ENCODE results near the gene ARSG.

The ARSG gene

GRCh38 chr17:68455901-68456338 is 164.6 kb downstream of the ARSG start:
- DNase-seq (ENCODE audit: low read depth) = peak; percentile 80
- TF ChIP-seq CTCF (IDR thresholded peaks at IDR 0.05; ENCODE audit: low read depth, low read length) (no peak), MAX (IDR thresholded peaks at IDR 0.05; ENCODE audit: low read depth, low read length) (no peak), POLR2A (IDR thresholded peaks at IDR 0.05; ENCODE audit: extremely low read depth, insufficient read length) (no peak), MYC (IDR thresholded peaks at IDR 0.05; ENCODE audit: low read depth, low read length) (no peak; the same call in 1 of the 2 replicates)
- peak overlapping the region; percentile 55 for H3K4me3 ChIP-seq (ENCODE audit: low read depth, low read length)

DNA sequence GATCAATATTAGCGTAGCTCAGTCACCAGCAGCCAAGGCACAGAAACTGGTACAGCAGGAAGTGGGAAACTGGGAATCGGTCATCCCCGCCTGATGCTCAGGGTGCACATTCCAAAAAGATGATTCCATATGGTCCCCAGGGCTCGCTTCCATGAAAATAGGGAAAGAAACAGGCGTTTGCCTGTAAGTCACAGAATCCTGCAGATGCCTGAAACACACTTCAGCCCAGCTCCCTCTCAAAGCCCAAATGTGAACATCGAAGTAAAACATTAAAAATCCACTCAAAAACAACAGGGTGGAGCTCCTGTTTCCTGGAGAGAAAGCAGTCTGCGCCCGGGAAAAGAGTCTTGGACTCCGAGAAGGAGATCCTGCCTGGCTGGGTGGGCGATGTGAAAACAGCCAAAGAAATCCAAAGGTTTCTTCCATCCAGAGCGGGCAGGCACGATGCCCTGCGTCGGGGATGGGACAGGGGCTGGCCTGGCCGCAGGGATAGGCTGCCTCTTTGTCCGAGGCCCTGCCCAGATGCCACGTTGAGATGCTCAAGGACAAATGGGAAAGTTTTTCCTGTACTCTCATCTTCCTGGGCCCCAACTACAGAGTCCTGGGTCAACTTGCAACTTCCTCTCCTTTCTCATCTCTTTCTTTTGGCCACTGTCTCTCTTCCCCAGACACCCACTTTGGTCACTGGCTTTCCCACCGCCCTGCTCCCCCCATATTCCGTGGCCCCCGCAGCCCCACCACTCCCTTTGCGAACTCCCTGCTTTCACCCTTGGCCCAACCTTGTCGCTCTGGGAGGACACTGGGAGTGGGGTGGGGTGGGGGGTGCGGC is 165.3 kb downstream of the ARSG start:
- peak overlapping the region; percentile 55 for H3K4me3 ChIP-seq (ENCODE audit: low read depth, low read length)
- no peak for TF ChIP-seq CTCF (IDR thresholded peaks at IDR 0.05; ENCODE audit: low read depth, low read length)
- no peak for TF ChIP-seq POLR2A (IDR thresholded peaks at IDR 0.05; ENCODE audit: extremely low read depth, insufficient read length)
- no peak for TF ChIP-seq MAX (IDR thresholded peaks at IDR 0.05; ENCODE audit: low read depth, low read length)
- no peak for TF ChIP-seq MYC (IDR thresholded peaks at IDR 0.05; ENCODE audit: low read depth, low read length)
- peak; percentile 48 for DNase-seq (ENCODE audit: low read depth)

GRCh38 chr17:68457168-68457538 is 165.9 kb downstream of the ARSG start, which contains the start of gene WIPI1:
Gene WIPI1, minus strand, starts transcription at chr17:68457496. Its CDS starts 75 bp downstream, at chr17:68457421.
- H3K4me3 ChIP-seq (ENCODE audit: low read depth, low read length) = peak within 1 kb of the TSS; percentile 58
- TF ChIP-seq MAX (IDR thresholded peaks at IDR 0.05; ENCODE audit: low read depth, low read length) (no peak), POLR2A (IDR thresholded peaks at IDR 0.05; ENCODE audit: extremely low read depth, insufficient read length) (no peak), CTCF (IDR thresholded peaks at IDR 0.05; ENCODE audit: low read depth, low read length) (no peak), MYC (IDR thresholded peaks at IDR 0.05; ENCODE audit: low read depth, low read length) (0 out of 2 replicates have a peak, but pooled peaks have one; percentile 4)
- no peak for DNase-seq (ENCODE audit: low read depth)

- TF ChIP-seq CTCF (IDR thresholded peaks at IDR 0.05; ENCODE audit: low read depth, low read length) = no peak
- 0 out of 2 replicates have a peak, but pooled peaks have one; percentile 20 for TF ChIP-seq MYC (IDR thresholded peaks at IDR 0.05; ENCODE audit: low read depth, low read length)
- peak; percentile 100 for TF ChIP-seq MAX (IDR thresholded peaks at IDR 0.05; ENCODE audit: low read depth, low read length)
- no peak for TF ChIP-seq POLR2A (IDR thresholded peaks at IDR 0.05; ENCODE audit: extremely low read depth, insufficient read length)
- peak overlapping the region; percentile 58 for H3K4me3 ChIP-seq (ENCODE audit: low read depth, low read length)
- peak; percentile 97 for DNase-seq (ENCODE audit: low read depth)
These were observed 166.4 kb downstream of the ARSG start for GRCh38 chr17:68457539-68458259.

GRCh38 chr17:68458260-68459036 is 167.2 kb downstream of the ARSG start:
- no peak for TF ChIP-seq MAX (IDR thresholded peaks at IDR 0.05; ENCODE audit: low read depth, low read length)
- TF ChIP-seq CTCF (IDR thresholded peaks at IDR 0.05; ENCODE audit: low read depth, low read length) = no peak
- TF ChIP-seq MYC (IDR thresholded peaks at IDR 0.05; ENCODE audit: low read depth, low read length) = no peak
- TF ChIP-seq POLR2A (IDR thresholded peaks at IDR 0.05; ENCODE audit: extremely low read depth, insufficient read length) = no peak
- no peak for DNase-seq (ENCODE audit: low read depth)

More at GRCh38 chr17:68458260-68459036, 167.2 kb downstream of the ARSG start:
- H3K4me3 ChIP-seq (ENCODE audit: low read depth, low read length) = peak overlapping the region; percentile 58
